Measurements from ENCODE around the gene HAUS3.
"Not testable (repeated sequence)": the region's sequence is repeated elsewhere in the genome, so short reads cannot be mapped to it uniquely, and the experiment has no call there.

HAUS3 gene

DNA sequence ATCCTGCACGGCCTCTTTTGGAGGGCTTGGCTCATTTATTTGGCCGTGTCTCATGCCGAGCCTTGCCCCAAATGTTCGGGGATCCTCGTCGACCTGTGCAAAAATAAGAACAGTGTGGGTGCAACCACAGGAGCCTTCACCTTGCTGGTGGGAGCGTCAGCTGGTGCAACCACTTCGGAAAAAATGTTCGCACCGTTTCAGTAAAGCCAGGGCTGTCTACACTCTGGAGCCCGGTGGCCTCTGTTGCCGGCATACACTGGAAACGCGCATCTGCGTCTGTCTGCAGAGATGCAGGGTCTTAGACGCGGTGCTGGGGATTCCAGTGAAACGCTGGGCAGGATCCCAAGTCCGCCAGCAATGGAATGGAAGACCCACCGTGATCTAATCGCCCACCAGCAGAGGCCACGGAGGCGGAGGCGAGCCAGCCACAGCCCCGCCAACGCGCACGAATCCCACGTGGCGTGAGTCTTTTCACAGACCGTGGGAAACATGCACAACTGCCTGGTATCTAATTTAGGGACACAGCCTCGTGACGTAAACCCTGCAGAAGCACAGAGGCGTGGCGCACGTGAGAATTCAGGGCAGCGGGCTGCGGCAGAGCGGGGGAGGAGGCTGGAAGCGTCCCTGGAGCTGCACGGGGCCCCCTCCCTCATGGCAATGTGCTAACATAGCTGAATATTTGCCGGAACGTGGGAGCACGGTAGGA lies 33.8 kb upstream of the HAUS3 start:
- DNase-seq = no peak

DNA sequence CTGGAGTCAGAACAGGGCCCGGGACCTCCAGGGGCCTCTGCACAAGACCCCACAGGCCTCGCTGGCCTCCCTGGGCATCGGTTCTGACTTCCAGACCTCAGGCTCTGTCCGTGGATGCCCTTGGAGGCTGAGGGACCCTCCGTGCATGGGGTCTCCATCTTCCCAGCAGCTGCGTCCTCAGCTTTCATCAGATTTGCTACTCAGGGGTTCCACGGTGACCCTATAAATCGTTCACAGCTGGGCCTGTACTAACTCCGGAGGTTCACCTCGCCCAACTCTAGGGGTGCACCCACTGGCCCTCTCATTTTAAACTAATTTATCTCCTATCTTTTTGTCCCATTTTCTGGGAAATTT lies 33.1 kb upstream of the HAUS3 start:
- not testable (repeated sequence) for DNase-seq

DNA sequence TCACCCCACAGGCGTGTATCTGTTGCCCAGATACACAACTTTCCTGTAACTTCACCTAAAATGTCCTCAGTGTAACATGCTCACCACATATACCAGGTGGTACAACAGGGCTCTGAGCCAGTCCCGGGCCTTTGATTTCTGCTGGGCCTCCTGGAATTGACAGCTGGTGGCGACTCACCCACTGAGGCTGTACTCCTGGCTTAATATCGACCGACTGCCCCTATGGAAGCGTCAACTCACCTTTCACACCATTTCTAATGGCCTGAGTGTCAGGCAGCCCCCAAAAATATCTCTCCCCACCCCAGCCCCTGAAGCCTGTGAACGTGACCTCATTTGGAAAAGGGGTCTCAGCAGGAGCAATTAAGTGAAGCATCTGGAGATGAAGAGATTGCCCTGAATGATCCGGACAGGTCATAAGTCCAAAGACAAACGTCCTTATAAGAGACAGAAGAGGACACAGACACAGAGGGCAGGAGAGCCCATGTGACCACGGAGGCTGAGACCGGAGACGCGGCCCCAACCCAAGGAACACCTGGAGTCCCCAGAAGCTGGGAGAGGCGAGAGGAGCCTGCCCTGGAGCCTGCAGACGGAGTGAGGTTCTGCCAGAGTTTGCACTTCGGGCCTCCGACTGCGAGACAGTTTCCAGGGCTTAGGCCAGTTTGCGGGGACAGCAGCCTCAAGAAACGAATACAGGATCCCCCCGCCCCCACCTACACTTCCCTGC lies 32.6 kb upstream of the HAUS3 start:
- no peak for DNase-seq

DNA sequence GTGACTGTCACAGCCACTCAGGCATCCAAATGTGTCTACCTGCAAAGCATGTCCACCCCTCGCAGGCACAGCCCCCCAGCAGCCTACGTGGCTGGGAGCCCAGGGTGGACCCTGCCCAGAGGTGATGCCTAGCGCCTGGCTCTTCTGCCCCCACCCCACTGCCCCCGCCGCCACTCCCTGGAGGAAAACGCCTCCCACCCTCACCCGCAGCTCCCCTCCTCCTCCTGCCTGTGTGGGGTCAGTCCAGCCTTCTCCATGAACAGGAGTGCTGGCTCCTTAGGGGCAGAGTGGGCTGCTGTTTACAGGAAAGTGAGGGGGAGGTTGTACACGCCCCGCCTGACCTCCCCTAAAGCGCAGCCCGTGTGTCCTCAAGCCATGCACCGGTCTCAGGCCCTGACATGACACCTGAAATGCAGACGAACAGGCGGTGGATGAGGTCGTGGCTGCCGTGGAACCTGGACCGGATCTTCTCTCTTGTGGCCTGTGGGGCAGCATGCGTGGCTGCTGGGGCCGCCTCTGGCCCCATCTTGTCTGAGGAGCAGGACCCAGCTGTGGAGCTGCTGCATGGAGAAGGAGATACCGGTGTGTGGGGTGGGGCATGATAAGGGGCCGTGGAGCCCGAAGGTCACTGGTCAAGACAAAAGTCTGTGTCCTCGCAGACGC lies 31.9 kb upstream of the HAUS3 start:
- DNase-seq = no peak

DNA sequence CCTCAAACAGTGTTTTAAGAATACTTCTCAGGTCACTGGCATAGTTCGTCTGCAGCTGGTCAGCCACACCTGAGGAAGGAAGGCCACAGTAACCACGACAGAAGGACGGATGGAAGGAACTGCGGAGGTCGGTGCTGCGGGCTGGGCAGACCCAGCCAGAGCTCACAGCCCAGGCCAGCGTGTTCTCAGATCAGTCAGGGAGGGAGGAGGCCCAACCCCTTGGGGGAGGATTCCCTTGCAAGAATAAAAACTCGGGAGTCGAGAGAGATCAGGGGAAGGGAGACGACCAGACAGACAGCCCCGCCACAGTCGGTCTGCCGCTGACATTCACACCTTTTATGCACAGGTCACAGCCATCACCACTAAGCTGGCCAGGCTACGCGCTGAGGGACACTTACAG lies 31.3 kb upstream of the HAUS3 start:
- no peak for DNase-seq

DNA sequence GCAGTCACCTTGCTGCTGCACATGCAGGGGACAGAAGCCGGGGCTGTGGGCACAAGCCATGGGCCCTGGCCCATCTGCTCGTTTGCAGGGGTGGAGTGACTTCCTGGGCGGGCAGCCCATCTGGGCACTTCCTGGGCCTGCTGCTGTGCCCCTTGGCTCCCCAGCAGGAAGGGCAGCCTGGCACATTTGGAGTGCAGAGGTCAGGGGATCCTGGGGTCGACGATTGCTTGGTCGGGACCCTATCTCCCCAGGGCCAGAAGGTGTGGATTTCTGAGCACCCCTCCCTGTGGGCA lies 30.9 kb upstream of the HAUS3 start:
- DNase-seq = no peak

DNA sequence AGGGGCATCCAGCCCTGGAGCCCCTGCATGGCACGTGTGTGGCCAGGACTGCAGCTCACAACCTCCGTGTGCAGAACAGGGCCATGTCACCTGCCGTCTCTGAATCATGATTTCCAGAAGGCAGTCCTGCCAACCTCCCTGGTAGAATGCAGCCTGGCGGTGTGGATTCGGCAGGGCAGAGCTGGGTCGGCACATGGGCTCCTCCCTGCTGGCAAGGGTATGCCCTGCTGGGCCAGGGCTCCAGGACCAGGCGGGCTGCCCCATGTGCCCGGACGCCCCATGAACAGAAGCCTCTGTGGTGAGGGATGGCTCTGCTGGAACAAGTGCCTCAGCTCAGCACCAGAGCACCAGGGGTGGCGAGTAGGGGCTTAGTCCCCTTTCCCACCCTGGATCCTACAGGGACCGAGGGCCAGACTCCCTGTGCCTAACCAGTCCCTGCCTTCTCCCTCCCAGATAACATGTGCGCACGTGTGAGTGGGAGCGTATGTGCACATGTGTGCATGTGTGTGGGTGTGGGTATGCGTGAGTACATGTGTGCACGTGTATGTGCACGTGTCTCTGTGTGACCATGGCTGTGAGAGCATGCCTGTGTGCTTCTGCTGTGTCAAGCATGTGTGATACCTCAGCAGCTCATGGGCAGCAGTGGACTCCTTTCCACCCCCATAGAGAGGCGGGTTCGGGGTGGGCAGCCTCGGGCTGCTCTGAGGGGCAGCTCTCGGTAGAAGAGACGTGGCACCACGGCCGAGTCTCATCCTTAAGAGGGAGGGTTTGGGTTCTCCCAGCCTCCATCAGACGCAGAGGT lies 30.3 kb upstream of the HAUS3 start:
- no peak for DNase-seq

DNA sequence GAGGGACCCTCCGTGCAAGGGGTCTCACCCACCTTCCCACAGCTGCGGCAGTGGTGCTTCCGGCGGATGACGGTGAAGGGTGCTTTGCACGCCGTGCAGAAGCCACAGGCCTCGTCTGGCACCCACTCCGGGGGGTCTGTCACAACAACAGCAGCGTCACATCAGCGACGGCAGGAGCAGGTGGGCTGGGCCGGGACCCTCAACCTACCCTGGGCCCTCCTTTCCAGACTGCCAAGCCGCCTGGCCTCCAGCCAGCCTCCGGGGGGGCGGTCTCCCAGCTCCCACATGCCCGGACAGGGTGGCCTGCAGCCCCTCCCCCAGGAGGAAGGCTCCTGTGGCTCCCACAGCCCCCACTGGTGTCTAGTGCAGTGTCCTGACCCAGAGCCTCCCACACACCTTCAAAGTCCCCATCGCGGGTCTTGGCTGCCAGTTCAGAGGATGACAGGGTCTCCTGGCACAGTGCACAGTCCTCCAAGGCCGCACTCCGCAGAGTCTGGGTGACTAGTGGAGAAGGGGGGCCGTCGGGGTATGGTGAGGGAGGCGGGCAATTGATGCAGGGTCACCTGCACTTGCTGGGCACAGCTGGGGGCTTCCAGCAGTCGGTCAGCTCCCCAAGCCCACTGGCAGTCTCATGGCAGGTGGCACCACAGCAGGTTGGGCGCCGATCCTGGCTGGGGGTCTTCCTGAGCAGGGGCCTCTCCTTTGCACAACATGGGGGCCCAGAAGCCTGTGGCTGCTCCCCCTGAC lies 29.5 kb upstream of the HAUS3 start:
- no peak for DNase-seq

DNA sequence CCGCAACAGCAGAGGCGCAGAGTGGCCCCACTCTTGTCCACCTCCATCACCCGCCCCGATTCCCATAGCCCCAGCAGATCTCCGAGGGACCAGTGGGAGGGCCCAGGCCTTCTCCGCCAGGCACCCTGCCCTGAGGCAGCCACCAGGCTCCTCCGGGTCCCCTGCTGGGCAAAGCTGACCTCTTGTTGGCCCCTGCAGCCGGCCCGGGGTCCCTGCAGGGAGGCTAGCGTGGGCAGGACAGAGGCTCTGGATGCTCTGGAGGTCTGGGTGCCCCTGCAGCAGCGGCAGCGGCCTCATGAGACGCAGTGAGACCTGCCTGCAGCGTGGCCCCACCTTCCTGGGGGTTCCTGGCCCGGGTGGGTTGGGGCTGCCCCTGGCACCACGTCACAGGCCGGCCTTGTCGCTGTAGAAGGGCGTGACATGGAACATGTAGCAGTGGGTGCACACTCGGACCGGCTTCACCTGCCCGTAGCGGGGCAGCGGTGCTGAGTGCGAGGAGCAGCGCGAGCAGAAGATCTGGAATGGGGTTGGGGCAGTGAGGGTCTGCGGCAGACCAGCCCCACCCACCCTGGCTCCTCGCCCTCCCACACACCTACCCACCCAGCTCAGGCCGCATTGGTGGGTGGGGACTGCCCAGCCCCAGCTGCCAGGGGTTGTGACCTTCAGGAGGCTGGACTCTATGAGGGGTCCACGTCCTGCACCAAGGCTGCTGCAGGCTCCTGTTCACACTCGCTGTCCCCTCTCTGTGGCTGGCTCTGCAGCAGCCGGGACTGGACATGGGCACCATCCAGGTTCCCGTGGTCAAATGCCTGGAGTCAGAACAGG lies 28.6 kb upstream of the HAUS3 start:
- no peak for DNase-seq

DNA sequence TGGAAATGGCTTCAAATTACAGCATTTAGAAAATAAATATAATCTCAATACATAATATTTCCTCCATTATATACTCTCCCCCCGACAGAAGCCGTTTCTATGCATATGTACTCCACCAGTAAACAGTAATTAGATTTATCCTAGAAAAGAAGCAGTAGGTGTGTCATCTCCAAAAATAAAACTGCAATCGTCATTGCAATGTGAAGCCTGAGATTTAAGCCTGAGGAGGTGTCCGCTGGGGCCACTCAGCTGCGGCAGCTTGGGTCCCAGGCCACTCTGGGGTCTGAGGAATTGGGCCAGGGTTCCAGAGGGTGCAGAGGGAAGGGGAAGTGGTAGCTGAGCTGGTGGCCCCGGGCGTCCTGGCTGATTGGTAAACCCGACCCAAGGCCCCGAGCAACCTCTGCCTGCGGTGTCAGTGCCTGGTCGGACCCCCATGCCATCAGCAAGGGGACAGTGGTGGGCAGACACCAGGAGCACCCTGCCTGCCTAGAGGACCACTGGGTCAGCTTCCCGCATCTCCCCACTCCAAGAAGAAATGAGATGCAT lies 27.8 kb upstream of the HAUS3 start:
- DNase-seq = no peak

DNA sequence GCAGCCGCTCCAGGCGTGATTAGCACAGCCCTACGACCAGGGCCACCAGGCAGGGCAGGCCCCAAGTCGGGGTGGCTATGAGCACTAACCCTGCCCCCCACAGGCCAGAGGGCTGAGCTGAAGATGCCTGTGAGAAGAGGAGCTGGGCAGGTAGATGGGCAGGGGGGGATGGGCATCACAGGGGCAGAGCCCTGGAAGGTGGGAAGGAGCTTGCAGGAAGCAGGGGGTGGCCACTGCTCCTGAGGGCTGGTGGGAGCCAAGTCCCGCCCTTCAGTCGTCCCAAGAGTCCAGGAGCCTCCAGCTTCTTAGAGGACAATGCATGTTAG lies 27.2 kb upstream of the HAUS3 start:
- no peak for DNase-seq

DNA sequence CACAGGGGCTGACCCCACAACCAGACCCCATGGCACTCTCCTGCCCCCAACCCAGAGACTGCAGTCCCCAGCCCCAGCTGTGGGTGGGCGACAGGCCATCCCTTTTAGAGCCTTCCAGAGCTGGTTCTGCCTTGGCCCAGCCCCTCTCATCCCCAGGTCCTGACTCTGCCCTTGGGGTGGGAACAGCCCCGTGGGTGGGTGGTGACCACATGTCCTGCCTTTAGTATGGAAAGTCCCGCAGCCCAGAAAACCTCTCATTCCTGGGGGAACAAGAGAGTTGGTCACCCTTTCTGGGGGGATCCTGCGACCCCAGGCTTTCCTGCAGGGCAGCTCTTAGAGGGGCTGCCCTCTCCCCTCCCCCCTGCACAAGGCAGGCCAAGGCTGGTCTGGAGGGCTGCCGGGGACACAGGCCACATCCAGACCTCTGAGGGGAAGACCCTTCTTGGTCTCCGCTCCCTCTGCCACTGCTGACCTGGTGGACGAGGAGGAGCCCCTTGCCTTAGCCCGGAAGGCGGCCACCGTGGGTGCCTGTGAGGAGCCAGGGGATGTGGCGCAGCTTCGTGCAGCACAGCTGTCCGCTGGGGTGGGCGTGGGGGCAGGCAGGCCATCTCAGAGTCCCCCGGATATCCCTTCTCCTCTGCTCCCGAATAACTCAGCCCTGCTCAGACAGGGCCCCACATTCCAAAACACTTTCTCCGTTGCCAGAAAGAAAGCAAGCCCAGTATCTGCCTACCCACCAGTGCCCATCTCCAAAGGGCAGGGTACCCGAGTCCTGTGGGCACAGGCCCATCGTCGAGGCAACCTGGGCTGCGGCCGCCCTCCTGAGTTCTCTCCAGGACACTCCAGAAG lies 26.7 kb upstream of the HAUS3 start:
- no peak for DNase-seq

DNA sequence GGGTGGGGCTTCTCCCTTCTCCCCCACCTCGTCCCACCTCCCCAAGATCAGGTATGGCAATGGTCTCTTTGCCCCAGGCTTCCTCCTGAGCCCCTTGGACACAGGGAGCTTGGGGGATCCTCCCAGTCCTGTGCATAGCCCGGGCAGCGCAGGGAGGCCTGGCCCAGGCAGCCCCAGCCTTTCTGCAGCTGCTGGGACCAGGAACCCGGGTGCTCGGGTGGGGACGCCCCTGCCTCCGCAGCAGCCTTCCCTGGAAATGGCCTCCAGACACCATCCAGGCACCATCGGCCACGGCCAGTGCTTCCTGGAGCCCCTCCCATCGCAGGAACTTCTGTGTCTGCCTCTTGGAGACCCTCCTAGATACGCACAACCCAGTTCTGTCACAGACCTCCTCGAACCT lies 25.9 kb upstream of the HAUS3 start:
- no peak for DNase-seq

DNA sequence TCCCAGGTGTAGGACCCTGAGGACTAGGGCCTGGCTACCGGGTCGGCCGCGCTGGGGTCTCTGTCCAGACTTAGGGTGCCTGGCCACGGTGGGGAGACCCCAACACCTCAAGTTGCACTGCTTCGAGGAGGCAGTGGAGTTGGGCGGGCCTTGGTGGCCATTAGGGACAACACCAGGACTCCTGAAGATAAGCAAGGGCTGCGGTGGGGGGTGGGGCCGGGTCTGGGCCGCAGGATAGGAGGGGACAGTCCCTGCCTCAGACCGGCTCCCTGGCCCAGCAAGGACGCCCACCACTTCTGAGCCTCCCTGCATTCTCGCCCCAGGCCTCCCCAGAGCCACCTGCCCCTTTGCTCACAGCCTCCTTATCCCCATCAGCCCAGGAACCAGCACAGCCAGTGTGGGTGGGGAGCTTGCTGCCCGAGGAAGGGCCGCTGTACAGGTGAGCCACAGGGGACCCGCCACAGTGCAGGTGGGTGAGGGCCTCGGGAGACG lies 25.4 kb upstream of the HAUS3 start:
- no peak for DNase-seq

DNA sequence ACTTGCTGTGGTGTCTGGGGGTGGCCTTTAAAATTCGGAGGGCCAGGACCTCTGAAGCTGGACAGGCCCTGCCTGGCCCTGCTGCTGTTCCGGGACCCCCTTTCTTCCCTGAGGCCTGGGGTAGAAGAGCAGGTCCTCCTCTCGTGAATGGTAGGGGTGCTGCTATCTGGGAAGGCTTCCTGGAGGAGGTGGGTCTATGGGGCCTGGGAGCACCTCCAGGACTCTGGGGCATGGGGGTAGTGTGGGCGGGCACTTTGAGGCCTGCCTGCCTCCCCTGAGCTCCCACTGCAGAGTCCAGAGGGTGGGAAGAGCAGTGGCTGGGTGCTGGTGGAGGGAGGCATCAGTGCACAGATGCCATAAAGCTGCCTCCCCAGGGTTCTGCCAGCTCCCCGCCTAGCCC lies 24.9 kb upstream of the HAUS3 start:
- DNase-seq = no peak

DNA sequence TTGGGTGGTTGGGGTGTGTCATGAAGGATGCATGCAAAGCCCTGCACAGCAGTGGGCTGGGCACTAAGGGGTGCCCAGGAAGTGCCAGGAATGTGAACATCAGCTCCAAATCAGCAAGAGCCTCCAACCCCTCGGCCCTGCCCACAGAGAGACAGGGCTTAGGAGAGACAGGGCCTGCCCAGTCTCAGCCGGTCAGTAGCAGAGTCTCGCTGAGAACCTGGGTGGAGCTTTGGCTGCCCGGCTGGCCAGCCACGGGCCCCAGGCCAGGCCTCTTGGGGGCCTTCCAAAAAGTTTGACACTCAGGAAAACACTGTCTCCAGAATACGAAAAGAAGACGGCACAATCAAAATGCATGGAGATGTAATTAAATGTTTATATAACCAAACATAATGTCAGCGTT lies 24.3 kb upstream of the HAUS3 start:
- DNase-seq = no peak

DNA sequence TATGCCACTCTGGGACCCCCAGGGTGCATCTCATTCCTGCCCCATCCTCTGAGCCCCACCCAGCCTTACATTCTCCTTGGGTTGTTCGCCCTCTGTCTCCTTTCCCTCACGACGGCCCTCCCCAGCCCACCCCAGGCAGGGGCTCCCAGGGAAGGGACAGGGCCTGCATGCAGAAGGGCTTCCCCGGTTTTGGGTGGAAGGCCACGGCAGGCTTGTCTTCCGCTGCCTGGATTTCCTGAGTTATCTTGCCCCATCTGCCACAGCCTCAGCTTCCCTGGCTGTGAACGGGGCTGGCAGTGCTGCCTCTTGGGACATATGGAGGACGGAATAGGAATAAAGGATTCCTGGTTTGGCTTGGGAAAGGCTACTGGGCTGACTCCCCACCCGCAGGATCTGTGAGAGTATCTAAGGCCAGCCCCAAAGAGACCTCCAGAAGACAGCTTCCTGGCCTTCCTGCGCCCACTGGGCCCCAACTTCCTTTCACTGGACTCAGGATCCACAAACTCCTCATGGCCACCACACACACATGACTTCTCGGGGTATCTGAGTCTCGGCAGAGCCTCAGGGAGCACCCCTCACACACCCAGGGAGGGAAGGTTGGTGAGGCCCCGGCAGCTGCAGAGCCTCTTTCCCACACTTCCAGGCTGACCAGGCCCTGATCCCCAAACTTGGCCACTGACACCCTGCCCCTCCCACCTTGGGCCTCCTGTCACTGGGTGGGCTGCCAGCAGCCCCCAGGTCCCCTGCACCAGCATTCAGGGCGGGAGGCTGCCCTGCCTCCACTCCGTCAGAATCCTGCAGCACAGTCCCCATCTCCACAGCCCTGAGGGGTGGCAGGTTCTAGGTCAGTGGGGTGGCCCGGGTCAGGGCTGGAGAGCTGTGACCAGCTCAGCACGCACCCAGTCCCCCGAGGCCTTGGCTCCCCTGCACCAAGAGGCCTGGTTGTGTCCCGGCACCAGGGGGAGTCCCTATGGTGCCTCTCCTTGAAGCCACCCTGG lies 23.5 kb upstream of the HAUS3 start:
- DNase-seq = no peak

DNA sequence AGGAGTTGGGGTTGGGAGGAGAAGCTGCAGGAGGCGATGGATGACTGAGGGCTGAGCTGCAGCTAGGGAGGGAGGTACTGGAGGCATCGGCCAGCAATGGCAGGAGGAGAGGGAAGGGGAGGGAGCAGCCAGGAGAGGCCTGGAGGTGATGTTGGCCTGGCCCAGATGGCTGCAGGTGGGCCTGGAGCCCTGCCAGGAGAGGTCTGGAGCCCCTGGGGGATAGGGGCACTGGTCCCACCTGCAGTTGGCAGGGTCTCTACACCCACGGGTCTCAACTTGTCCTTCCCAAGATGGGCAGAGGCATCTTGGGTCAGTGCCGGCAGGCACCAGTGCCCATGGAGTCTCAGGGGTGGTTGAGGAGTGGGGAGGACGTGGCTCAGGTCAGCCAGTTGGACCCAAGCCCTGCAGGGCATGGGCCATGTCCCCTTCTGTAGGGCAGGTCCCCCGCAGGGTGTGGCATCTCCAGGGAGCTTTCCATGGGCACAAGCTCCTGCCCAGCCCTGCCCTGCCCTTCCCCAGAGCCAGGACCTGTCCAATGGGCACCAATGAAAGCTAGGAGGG lies 22.6 kb upstream of the HAUS3 start:
- DNase-seq = no peak

DNA sequence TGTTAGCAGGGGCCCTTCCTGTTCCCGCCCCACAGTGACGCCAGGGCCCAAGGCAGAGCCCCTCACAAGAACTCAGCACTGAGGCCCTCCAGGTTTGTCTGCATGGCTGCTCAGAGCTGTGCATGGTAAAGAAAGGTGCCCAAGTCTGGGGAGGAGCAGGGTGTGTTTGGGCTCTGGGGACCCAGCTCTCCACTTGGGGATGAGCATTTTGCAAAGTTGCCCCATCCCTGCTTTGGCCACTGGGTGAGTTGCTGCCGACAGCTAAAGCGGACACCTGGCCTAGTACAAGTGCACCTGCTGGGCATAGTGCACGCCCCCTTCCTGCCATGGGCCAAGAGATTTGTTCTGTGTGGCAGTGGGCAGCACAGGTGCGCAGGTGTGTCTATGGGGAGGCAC lies 22.0 kb upstream of the HAUS3 start:
- DNase-seq = no peak

Data from NCI-H526 treated with DMSO at 0.1 percent for 48 hours (cell line).